ENCODE measurements around the gene KAZN.

DNA sequence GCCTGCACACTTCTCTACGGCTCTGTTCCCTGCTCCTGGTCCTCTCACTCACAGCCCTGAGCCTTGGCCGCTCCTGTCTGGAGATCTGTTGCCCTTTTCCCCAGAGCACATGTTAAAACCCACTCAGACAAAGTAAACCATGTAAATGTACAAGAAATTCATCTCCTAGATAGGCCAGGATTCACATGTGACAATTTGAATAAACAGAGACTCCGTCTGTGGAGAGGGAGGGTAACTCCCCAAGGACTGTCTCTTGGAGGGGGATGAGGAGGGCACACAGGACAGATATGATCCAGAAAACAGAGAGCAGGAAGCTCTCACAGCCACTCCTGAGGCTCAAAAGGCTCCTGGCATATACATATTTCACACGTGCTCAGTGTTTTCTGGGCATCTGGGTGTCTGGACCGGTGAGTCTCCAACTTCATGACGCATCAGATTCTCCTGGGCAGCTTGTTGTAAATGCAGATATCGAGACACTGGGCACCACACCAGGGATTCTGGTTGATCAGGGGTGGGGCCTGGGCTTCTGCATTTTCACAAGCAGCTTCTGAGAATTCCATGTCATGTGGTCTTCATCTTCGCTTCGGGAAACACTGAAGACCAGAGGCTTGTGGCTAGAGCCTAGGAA lies 6.4 kb upstream of the KAZN start:
- TF ChIP-seq, protein P1, sequence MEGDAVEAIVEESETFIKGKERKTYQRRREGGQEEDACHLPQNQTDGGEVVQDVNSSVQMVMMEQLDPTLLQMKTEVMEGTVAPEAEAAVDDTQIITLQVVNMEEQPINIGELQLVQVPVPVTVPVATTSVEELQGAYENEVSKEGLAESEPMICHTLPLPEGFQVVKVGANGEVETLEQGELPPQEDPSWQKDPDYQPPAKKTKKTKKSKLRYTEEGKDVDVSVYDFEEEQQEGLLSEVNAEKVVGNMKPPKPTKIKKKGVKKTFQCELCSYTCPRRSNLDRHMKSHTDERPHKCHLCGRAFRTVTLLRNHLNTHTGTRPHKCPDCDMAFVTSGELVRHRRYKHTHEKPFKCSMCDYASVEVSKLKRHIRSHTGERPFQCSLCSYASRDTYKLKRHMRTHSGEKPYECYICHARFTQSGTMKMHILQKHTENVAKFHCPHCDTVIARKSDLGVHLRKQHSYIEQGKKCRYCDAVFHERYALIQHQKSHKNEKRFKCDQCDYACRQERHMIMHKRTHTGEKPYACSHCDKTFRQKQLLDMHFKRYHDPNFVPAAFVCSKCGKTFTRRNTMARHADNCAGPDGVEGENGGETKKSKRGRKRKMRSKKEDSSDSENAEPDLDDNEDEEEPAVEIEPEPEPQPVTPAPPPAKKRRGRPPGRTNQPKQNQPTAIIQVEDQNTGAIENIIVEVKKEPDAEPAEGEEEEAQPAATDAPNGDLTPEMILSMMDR (conservative IDR thresholded peaks at IDR 0.05 in 1 of 2, IDR thresholded peaks at IDR 0.05 in 1 of 2; ENCODE audit: low read depth in 1 of 2, low read length in 2 of 2), result no peak
- TF ChIP-seq EZH2 (IDR thresholded peaks at IDR 0.05; ENCODE audit: low read length, missing control alignments), result no peak

Measured in fibroblast of lung (primary cell).